ENCODE measurements around the gene TRPM6.

DNA sequence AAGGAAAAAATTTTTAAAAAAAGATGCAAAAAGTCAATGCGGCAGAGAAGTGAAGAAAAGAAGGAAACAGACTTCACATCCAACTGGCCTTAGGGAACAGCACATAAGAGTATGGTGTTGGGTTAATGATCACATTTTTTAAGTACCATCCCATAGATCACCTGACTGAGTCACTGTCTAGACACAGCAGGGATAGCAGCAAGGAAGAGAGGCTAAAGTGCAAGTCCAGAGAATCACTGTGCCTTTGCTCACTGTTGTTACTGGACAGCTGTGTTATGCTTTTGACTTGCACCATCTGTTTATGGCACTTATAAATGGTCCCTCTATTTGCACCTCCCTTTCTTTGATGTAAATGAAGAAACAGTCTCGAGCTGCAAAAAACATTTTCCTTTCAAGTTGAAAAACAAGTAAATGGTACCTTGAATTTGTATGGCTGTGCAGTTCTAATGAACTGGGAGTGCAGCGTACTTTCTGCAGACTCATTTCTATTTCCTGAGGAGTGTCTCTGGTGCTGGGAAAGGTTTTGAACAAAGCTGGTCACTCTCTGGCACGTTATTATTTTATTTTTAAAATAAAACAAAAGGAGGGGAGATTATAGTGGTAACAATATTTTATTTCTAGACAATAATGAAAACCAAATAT, 84.2 kb downstream of the TRPM6 start:
- TF ChIP-seq, protein P1, sequence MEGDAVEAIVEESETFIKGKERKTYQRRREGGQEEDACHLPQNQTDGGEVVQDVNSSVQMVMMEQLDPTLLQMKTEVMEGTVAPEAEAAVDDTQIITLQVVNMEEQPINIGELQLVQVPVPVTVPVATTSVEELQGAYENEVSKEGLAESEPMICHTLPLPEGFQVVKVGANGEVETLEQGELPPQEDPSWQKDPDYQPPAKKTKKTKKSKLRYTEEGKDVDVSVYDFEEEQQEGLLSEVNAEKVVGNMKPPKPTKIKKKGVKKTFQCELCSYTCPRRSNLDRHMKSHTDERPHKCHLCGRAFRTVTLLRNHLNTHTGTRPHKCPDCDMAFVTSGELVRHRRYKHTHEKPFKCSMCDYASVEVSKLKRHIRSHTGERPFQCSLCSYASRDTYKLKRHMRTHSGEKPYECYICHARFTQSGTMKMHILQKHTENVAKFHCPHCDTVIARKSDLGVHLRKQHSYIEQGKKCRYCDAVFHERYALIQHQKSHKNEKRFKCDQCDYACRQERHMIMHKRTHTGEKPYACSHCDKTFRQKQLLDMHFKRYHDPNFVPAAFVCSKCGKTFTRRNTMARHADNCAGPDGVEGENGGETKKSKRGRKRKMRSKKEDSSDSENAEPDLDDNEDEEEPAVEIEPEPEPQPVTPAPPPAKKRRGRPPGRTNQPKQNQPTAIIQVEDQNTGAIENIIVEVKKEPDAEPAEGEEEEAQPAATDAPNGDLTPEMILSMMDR (IDR thresholded peaks at IDR 0.05) = no peak
- no peak for TF ChIP-seq POLR2A (IDR thresholded peaks at IDR 0.05)
